Endodermal cell (in vitro differentiated cells): ENCODE data around the gene PLPP4. TPM values are rescaled to one million over a fixed set of nuclear protein-coding genes. Genes with fewer than 3 reads are reported as not detected.

Experiments
- DNase-seq: peaks from one replicate; pipeline ENCODE4 v3.0.0-alpha.2; 2017
- H3K27ac ChIP-seq: 2 replicates; pipeline ENCODE4 v1.5.1; 2013; ENCODE audit warnings: mild to moderate bottlenecking, low read depth, low read length, moderate library complexity
- H3K27me3 ChIP-seq: 2 replicates; pipeline ENCODE4 v1.6.1; 2013; ENCODE audit warnings: mild to moderate bottlenecking, low read length, moderate library complexity; ENCODE audit not compliant: insufficient read depth, control insufficient read depth, poor library complexity, severe bottlenecking
- H3K36me3 ChIP-seq: 2 replicates; pipeline ENCODE4 v1.7.0; 2013; ENCODE audit warnings: mild to moderate bottlenecking, low read length, moderate library complexity; ENCODE audit not compliant: control insufficient read depth, insufficient read depth
- H3K4me1 ChIP-seq: one replicate; pipeline ENCODE4 v1.7.0; 2013; ENCODE audit warnings: low read length; ENCODE audit not compliant: control insufficient read depth, insufficient read depth
- H3K4me3 ChIP-seq: 2 replicates; pipeline ENCODE4 v1.5.1; 2013; ENCODE audit warnings: mild to moderate bottlenecking, low read length, moderate library complexity
- H3K9ac ChIP-seq: 2 replicates; pipeline ENCODE4 v1.6.1; 2013; ENCODE audit warnings: mild to moderate bottlenecking, low read length, moderate library complexity; ENCODE audit not compliant: poor library complexity, severe bottlenecking; ENCODE audit errors: extremely low read depth
- H3K9me3 ChIP-seq: 2 replicates; pipeline ENCODE4 v1.6.1; 2013; ENCODE audit warnings: mild to moderate bottlenecking, low read length, moderate library complexity; ENCODE audit not compliant: control insufficient read depth
- H3K27ac Mint-ChIP-seq: 2 replicates; pipeline ENCODE4 v1.8.0; 2020; ENCODE audit warnings: mixed read lengths
- H3K27me3 Mint-ChIP-seq: 2 replicates; pipeline ENCODE4 v1.8.0; 2021; ENCODE audit warnings: mild to moderate bottlenecking, mixed read lengths; ENCODE audit not compliant: insufficient read depth
- H3K36me3 Mint-ChIP-seq: 2 replicates; pipeline ENCODE4 v1.8.0; 2020; ENCODE audit warnings: low read depth, mixed read lengths
- H3K4me1 Mint-ChIP-seq: 2 replicates; pipeline ENCODE4 v1.8.0; 2020; ENCODE audit warnings: mixed read lengths
- H3K4me3 Mint-ChIP-seq: 2 replicates; pipeline ENCODE4 v1.8.0; 2020; ENCODE audit warnings: mild to moderate bottlenecking, moderate library complexity, mixed read lengths
- H3K9me3 Mint-ChIP-seq: 2 replicates; pipeline ENCODE4 v1.8.0; 2020; ENCODE audit warnings: mild to moderate bottlenecking, mixed read lengths
- WGBS, 2 experiments: methylation state at CpG; one replicate each; pipeline versions ENCODE4 v1.1.5 to v1.1.7; 2013; ENCODE audit warnings: missing lambda C conversion rate in 2 of 2, mixed read lengths in 1 of 2; ENCODE audit not compliant: insufficient coverage in 1 of 2, insufficient read length in 1 of 2; 5-methylcytosine and 5-hydroxymethylcytosine counted together
- total RNA-seq, 2 donors: library from RNA; stranded (reverse); fragmentation: NEBNext Ultra II Directional in 1 of 2; extraction: Animal tissue kit (Norgen Biotek cat#: 25700) in 1 of 2; gene quantifications; 2 replicates in 1 of 2; 3 replicates in 1 of 2; pipeline ENCODE4 v1.2.1, GENCODE V29; 2021
- TF ChIP-seq, protein P1 (sequence below): fragments of 200-600 bp; sonication (generic); conservative IDR thresholded peaks from 2 replicates; pipeline ENCODE4 v1.5.0; 2021; ENCODE audit warnings: antibody characterized with exemption, mild to moderate bottlenecking

Gene PLPP4
- total RNA-seq, 2 donors from 2014 or later: 8.7 to 14.4 TPM

DNA sequence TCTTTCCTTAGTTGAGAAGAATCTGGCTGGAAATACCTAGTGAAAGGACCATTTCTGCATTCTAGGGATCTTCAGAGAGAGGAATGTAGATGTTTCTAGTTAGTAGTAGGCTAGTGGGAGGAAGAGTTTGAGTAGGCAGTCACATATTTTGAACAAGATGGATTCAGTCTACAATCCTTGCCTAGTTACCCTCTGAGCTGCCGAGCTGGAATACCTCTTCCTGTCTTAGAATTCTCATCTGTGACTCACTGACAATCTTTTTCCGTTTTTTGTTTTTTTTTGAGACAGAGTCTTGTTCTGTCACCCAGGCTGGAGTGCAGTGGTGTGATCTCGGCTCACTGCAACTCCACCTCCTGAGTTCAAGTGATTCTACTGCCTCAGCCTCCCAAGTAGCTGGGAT, 30.7 kb upstream of the PLPP4 start:
- Mint-ChIP-seq H3K27ac (no peak overlapping the region), H3K36me3 (no peaks in the 10 kb centered on the region), H3K9me3 (peaks cover 6% of the 10 kb centered on the region), H3K27me3 (no peaks in the 10 kb centered on the region), H3K4me3 (no peak overlapping the region), H3K4me1 (peaks cover 16% of the 10 kb centered on the region)
- H3K4me1 ChIP-seq: no peaks in the 10 kb centered on the region
- TF ChIP-seq, protein P1, sequence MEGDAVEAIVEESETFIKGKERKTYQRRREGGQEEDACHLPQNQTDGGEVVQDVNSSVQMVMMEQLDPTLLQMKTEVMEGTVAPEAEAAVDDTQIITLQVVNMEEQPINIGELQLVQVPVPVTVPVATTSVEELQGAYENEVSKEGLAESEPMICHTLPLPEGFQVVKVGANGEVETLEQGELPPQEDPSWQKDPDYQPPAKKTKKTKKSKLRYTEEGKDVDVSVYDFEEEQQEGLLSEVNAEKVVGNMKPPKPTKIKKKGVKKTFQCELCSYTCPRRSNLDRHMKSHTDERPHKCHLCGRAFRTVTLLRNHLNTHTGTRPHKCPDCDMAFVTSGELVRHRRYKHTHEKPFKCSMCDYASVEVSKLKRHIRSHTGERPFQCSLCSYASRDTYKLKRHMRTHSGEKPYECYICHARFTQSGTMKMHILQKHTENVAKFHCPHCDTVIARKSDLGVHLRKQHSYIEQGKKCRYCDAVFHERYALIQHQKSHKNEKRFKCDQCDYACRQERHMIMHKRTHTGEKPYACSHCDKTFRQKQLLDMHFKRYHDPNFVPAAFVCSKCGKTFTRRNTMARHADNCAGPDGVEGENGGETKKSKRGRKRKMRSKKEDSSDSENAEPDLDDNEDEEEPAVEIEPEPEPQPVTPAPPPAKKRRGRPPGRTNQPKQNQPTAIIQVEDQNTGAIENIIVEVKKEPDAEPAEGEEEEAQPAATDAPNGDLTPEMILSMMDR: no peak
- H3K4me3 ChIP-seq: no peak overlapping the region
- H3K27me3 ChIP-seq: no peaks in the 10 kb centered on the region
- no peak for DNase-seq
- no peaks in the 10 kb centered on the region for H3K9me3 ChIP-seq
- H3K9ac ChIP-seq: no peak overlapping the region
- 84 to 91% methylated on average over 3 of the region's 3 CpGs for WGBS, 2 experiments
- H3K36me3 ChIP-seq: no peaks in the 10 kb centered on the region
- no peak overlapping the region for H3K27ac ChIP-seq

DNA sequence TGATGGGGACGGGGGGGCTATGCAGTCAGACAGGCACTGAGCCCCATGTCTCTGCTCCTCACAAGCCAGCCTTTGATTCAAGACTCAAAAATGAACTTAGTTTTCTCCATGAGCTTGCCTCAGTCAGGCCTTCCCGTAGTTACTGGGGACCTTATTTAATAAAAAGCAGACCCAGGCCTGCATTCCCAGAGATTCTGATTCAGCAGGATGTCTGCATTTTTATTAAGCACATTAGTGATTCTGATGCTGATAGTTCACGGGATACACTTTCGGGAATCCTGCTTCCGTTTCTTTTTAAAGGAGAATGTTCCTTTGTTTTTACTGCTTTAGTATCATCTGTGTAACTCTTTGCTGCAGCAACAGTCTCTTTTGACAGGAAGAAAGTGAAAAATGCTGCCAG, 28.3 kb upstream of the PLPP4 start:
- TF ChIP-seq, protein P1: no peak
- DNase-seq: no peak
- no peak overlapping the region for H3K4me3 ChIP-seq
- no peaks in the 10 kb centered on the region for H3K36me3 Mint-ChIP-seq
- no peak overlapping the region for H3K27ac Mint-ChIP-seq
- no peaks in the 10 kb centered on the region for H3K4me1 ChIP-seq
- WGBS, 2 experiments: 78 to 93% methylated on average over 5 of the region's 5 CpGs
- no peaks in the 10 kb centered on the region for H3K27me3 Mint-ChIP-seq
- no peaks in the 10 kb centered on the region for H3K36me3 ChIP-seq
- no peak overlapping the region for H3K4me3 Mint-ChIP-seq
- H3K27me3 ChIP-seq: no peaks in the 10 kb centered on the region
- peaks cover 6% of the 10 kb centered on the region for H3K9me3 Mint-ChIP-seq
- peaks cover 16% of the 10 kb centered on the region for H3K4me1 Mint-ChIP-seq
- H3K9ac ChIP-seq: no peak overlapping the region
- H3K9me3 ChIP-seq: no peaks in the 10 kb centered on the region
- no peak overlapping the region for H3K27ac ChIP-seq

DNA sequence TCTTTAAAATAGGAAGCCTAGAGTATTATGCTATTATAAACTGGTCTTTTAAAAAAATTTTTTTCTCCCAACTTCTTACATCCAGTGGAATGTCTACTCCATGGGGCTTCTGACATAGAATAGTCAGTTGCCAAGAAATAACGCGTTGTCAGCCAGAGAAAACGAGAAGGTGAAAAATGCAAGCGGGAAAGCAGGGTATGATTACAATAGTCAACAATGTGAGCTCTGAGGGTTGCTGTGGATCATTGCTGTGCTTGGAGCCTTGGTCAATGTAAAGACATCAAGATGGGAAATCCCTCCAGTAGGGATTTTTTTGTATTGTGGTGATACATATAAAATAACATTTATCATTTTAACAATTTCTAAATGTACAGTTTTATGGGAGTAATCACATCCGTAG, 27.6 kb upstream of the PLPP4 start:
- TF ChIP-seq, protein P1: no peak
- H3K36me3 Mint-ChIP-seq: no peaks in the 10 kb centered on the region
- Histone ChIP-seq H3K9me3 (no peaks in the 10 kb centered on the region), H3K36me3 (no peaks in the 10 kb centered on the region), H3K27ac (no peak overlapping the region), H3K4me1 (no peaks in the 10 kb centered on the region), H3K27me3 (no peaks in the 10 kb centered on the region), H3K9ac (no peak overlapping the region), H3K4me3 (no peak overlapping the region)
- no peak for DNase-seq
- H3K27me3 Mint-ChIP-seq: no peaks in the 10 kb centered on the region
- no peak overlapping the region for H3K4me3 Mint-ChIP-seq
- 90 to 91% methylated on average over 4 to 5 of the region's 5 CpGs for WGBS, 2 experiments
- peaks cover 6% of the 10 kb centered on the region for H3K9me3 Mint-ChIP-seq
- no peak overlapping the region for H3K27ac Mint-ChIP-seq
- H3K4me1 Mint-ChIP-seq: peaks cover 16% of the 10 kb centered on the region
